Ecto neural progenitor cell (in vitro differentiated cells): Measurements from ENCODE around the gene UBE2I.
"Not testable (repeated sequence)": the region's sequence is repeated elsewhere in the genome, so short reads cannot be mapped to it uniquely, and the experiment has no call there.

Experiments used
- DNase-seq: peaks from one replicate; pipeline ENCODE4 v3.0.0-alpha.2; 2018; ENCODE audit warnings: low spot score

The UBE2I gene

GRCh38 chr16:1314399-1315068, 5.1 kb downstream of the UBE2I start:
- no peak for DNase-seq

- no peak for DNase-seq
Observed at GRCh38 chr16:1315081-1316032, 5.9 kb downstream of the UBE2I start.

GRCh38 chr16:1316033-1316405, 6.6 kb downstream of the UBE2I start:
- no peak for DNase-seq

DNA sequence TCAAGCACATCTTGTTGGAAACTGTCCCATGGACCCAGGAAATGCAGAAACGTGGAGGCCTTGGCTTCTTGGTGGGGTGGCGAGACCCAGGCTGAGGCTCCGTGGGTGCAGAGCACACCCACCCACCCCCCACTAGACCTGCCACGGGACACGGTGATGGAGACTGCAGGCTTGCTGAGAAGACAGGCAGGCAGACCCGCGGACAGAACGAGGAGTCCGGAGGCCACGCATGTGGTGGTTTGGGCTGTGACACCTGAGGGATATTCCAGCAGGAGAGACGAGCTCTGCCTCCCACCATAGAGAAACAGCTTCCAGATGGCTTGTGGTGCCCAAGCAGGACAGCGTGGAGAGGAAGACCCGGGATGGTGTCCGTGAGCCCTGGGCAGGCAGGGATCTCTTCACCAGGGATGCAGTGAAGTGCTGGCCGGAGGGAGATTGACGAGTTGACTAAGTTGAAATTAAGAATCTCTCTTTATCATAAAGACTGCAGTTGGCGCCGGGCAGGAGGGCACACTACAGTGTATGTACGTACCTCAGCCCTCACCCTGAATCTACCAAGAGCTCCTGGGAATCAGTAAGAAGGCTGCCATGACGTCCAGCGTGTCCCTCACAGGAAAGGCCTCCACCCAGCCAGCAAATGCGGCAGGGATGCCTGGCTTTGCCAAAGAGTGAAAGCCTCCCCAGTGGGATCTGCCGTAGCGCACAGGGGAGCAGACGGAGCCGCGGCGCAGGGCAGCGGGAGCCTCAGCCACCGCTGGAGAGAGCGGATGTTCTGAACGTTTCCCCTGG, 8.2 kb downstream of the UBE2I start:
- no peak for DNase-seq

GRCh38 chr16:1318268-1318545, 8.8 kb downstream of the UBE2I start:
- DNase-seq = no peak

GRCh38 chr16:1319041-1319440, 9.6 kb downstream of the UBE2I start:
- no peak for DNase-seq

- DNase-seq = no peak
Observed at GRCh38 chr16:1320097-1320496, 10.7 kb downstream of the UBE2I start.

- no peak for DNase-seq
Observed at GRCh38 chr16:1320658-1321240, 11.3 kb downstream of the UBE2I start.

- no peak for DNase-seq
Observed at GRCh38 chr16:1322407-1322806, 13.0 kb downstream of the UBE2I start.

DNA sequence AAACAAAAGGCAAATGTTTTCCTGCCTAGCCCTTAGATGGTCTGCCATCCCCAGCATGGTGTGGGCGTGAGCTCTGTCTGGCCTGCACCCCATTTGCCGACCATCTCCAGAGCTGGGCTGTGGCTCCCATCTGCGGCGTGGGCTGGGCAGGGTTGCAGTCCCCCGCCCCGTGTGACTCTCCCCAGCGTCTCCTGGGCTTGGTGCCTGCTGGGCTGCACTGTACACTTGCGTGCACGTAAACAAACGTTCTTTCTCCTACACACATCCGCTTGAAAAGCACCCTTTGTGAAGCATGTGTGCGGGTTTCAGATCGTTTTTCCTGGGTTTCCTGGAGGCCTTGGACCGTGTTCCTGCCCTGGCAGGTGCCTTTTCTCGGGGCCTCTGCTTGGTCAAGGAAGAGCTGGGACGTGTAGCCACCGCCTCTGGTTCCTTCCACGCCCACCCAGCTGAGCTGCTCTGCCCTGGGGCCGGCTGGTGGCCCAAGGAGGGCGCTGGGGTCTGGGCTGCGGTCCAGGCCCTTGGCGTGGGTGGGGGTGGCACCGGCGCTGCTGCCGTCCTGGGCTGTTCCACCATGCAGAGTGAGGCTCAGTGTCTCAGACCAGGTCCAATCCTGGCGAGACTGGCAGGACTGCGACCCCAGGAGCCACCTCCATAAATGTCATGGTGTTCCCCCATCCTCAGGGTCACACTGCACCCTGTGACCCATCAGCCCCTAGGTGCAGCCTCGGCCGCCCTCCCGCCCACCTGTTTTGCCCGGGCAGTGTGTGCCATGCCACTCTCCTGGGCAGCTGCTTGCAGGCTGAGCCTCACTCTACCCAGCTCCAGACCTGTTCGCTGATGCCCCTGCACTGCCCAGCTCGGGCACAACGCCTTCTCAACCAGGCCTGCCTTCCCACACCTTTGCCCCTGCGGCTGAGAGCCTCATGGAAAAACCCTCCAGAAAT, 14.1 kb downstream of the UBE2I start:
- no peak for DNase-seq

DNA sequence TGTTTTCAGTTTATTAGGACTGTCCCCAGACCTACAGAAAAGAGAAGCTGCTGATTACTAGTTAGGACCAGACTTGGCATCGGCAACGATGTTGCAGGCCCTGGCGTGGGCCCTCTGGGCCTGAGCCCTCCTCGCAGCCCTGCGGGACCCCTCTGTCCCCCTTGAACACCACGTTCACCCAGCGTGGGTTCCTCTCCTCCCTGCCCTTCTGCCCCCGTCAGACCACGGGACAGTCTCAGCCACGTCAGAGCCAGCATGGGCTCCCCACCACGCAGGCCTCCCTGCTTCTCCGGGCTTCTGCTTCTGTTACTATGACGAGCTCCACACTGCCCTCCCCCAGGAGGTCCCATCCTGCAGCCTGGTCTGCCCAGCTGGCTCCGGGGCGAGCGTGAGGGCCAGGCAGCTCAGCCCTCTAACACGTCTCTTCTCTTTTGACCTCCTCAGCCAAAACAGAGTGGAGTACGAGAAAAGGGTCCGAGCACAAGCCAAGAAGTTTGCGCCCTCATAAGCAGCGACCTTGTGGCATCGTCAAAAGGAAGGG, 14.9 kb downstream of the UBE2I start:
- DNase-seq = no peak

DNA sequence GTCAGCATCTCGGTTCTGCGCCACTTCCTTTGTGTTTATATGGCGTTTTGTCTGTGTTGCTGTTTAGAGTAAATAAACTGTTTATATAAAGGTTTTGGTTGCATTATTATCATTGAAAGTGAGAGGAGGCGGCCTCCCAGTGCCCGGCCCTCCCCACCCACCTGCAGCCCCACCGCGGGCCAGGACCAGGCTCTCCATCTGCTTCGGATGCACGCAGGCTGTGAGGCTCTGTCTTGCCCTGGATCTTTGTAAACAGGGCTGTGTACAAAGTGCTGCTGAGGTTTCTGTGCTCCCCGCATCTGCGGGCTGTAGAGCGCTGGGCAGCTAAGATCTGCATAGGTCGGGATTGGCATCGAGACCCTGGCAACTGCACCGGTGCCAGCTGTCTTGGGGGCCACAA, 15.8 kb downstream of the UBE2I start:
- DNase-seq = no peak

DNA sequence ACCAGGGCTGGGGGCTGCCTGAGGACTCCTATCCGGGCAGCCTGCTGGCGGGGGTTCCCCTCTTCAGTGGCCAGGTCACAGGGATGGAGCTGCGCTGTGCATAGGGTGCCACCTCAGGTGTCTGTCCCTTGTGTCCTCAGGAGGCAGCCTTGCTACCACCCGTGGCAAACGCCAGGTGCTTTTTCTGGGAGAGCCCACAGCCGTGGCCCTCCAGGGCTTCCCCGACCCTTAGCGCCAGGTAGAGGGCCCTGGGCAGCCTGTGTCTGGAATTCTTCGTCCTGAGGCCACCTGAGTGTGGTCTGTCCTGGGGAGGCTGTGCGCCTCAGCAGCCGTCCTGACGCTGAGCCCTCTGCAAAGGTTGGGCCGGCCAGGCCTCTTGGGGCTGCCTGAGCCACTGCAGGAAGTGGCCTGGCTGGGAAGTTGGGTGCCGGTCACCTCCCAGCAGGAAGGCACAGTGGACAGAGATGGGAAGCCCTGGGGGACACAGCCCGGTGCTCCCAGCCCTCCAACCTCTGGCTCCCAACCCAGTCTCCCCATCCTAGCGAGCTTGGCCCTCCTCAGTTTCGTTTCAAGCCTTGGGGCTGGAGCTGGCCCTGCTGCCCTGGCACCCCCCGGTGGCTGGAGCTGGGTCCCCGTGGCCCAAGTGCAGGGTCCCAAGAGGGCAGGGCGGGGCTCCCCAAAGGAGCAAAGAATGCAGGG, 16.4 kb downstream of the UBE2I start:
- DNase-seq = no peak

DNA sequence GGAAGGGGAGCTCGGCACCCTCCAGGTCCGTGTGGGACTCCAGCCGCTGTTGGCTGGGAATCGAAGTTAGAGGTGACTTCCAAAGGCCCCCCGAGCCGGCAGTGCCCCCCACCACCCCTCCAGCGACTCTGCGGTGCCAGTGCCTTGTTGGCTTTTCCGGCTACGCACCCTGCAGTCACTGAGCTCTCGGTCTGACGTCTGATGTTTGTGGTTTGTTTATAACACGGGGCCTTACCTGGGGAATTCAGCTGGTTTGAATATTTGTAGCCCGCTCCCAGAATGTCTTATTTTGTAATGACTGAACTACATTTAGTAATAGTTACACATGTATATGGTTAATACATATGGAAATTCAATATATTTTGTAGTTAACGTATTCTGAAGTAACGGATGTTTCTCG, 17.0 kb downstream of the UBE2I start:
- DNase-seq = no peak

GRCh38 chr16:1326946-1327618, 17.6 kb downstream of the UBE2I start:
- no peak for DNase-seq

GRCh38 chr16:1327619-1327947, 18.1 kb downstream of the UBE2I start:
- DNase-seq = no peak

- DNase-seq = not testable (repeated sequence)
Observed at GRCh38 chr16:1328136-1328535, 18.7 kb downstream of the UBE2I start.

GRCh38 chr16:1328961-1329360, 19.5 kb downstream of the UBE2I start:
- DNase-seq = not testable (repeated sequence)

GRCh38 chr16:1330260-1330914, 21.0 kb downstream of the UBE2I start:
- no peak for DNase-seq
